Measurements from ENCODE around the gene TBX3.
"Not testable (repeated sequence)": the region's sequence is repeated elsewhere in the genome, so short reads cannot be mapped to it uniquely, and the experiment has no call there.

Gene TBX3

DNA sequence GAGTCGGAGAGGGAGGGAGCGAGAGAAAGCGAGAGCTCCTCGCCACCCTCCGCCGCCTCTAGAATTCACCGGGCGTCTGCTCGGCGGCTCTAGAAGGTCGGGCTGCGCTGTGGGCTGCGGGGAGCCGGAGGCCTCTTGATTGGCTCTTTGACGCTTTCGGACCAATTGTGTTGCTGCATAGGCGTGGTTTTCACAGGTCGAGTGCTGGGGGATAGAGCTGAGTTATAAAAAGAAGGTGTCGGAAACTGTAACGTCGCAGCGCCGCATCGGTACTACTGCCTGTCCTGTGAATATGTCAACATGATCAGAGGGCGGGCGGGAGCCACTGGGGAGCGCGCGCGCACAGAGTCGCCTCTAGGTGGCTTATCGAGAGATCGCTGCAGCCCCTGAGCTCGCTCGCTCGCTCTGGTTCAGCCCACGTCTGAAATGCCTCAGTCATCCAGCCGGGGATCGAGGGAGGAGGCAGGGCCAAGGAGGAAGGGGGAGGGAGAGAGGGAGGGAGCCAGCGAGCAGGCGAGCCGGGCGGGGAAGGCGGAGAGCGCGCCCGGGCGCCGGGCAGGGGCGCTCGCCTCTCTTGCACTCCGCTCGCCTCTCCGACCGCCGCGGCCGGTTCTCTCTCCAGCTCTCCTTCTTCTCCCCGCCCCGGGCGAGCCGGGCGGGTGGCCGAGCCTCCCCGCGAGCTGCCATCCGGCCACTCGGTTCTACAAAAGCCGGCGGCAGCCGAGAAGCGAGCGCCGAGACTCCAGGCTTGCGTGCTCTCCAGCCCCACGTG, at the start of gene TBX3:
TSS of gene TBX3 (minus strand) at position 78 of the 772 bp plus-strand sequence. CDS start 975 bp downstream, outside the sequence.
- Mint-ChIP-seq H3K36me3 (ENCODE audit: low read depth) (no peaks in the 10 kb centered on the region), H3K9me3 (no peaks in the 10 kb centered on the region), H3K27ac (peak within 1 kb of the TSS; percentile 73), H3K4me3 (peak within 1 kb of the TSS; percentile 73), H3K27me3 (ENCODE audit: low read depth) (peaks cover 94% of the 10 kb centered on the region), H3K4me1 (ENCODE audit: low read depth) (peaks cover 13% of the 10 kb centered on the region)
- peak; percentile 22 for DNase-seq (ENCODE audit: low spot score)

- Mint-ChIP-seq H3K4me3 (no peak overlapping the region), H3K36me3 (ENCODE audit: low read depth) (no peaks in the 10 kb centered on the region), H3K4me1 (ENCODE audit: low read depth) (no peaks in the 10 kb centered on the region), H3K27ac (no peak overlapping the region), H3K27me3 (ENCODE audit: low read depth) (peaks cover 26% of the 10 kb centered on the region), H3K9me3 (no peaks in the 10 kb centered on the region)
- no peak for DNase-seq (ENCODE audit: low spot score)
Measured at GRCh38 chr12:114732426-114733030, 48.6 kb upstream of the TBX3 start.

DNA sequence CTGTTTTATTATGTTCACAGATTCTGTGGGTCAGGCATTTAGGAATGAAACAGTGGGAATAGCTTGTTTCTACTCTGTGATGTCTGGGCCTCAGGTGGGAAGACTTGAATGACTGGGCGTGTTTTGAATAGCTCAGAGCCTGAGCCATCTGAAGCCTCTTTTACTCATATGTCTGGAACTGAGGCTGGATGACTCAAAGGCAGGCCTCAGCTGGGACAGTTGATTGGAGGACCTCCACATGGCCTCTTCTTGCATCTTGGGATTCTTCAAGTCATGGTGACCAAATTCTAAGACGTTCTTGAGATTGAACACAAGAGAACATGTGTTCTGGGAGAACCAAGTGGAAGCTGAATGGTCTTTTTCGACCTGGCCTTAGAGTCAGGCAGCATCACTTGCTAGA, 45.8 kb upstream of the TBX3 start:
- Mint-ChIP-seq H3K4me1 (ENCODE audit: low read depth) (no peaks in the 10 kb centered on the region), H3K27me3 (ENCODE audit: low read depth) (peaks cover 9% of the 10 kb centered on the region), H3K4me3 (no peak overlapping the region), H3K9me3 (no peaks in the 10 kb centered on the region), H3K27ac (no peak overlapping the region), H3K36me3 (ENCODE audit: low read depth) (no peaks in the 10 kb centered on the region)
- no peak for DNase-seq (ENCODE audit: low spot score)

DNA sequence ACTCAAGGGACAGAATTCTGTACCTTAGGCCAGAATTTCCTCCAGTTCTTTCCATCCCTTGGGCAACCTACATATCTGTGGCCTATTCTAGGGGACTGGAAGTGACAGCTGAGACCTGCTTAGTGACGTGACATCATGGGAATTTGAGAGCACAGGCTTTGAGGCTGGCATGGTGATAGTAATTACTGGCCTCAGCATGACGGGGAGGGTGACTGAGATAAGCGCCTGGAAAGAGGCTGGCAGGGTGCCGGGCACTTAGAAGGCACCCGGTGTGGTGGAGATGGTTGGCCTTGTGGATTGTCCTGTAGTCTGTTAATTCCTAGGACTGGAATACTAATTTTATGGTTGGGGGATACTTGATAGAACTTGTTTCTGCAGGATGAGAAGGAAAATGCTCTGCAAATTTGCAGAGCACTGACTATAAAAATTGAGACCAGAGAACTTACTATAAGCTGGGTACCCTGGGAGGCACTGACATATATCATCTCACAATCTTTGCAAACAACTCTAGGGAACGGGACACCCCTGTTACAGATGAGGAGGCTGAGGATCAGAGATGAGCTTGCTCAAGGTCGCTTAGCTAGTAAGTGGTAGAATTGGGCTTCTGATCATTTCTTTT, 42.2 kb upstream of the TBX3 start:
- H3K4me1 Mint-ChIP-seq (ENCODE audit: low read depth): no peaks in the 10 kb centered on the region
- no peaks in the 10 kb centered on the region for H3K9me3 Mint-ChIP-seq
- H3K27ac Mint-ChIP-seq: no peak overlapping the region
- no peak overlapping the region for H3K4me3 Mint-ChIP-seq
- DNase-seq (ENCODE audit: low spot score): no peak
- no peaks in the 10 kb centered on the region for H3K27me3 Mint-ChIP-seq (ENCODE audit: low read depth)
- H3K36me3 Mint-ChIP-seq (ENCODE audit: low read depth): no peaks in the 10 kb centered on the region

DNA sequence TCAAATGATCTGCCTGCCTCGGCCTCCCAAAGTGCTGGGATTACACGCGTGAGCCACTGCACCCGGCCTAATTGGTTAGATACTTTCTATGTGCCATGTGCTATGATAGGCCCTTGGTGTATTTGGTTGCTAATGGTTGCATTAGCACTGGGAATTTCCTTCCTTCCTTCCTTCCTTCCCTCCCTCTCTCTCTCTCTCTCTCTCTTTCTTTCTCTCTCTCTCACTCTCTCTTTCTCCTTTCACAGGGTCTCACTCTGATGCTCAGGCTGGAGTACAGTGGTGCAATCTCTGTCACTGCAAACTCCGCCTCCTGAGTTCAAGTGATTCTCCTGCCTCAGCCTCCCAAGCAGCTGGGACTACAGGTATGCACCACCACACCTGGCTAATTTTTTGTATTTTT, 38.2 kb upstream of the TBX3 start:
- H3K36me3 Mint-ChIP-seq (ENCODE audit: low read depth); DNase-seq (ENCODE audit: low spot score); H3K27ac Mint-ChIP-seq; H3K4me3 Mint-ChIP-seq; H3K27me3 Mint-ChIP-seq (ENCODE audit: low read depth); H3K4me1 Mint-ChIP-seq (ENCODE audit: low read depth); H3K9me3 Mint-ChIP-seq: not testable (repeated sequence)

DNA sequence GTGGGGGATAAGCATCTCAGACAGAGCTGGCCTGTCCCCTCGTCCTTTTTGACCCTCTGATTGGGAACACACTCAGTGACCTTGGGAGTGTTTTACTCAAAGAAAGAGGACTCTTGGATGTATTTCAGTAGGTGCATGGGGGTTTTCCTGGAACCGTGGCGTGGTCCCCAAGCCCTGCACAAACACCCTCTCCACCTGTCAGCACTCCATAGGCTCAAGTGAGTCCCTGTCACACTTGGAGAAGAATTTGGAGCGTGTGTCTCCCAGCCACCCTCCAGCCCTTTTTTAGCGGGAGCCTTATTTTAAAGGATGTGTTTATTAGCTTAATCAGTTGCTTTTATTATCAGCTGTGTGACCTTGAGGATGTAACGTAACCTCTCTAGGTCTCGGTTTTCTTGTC, 37.3 kb upstream of the TBX3 start:
- Mint-ChIP-seq H3K36me3 (ENCODE audit: low read depth) (no peaks in the 10 kb centered on the region), H3K4me3 (no peak overlapping the region), H3K9me3 (no peaks in the 10 kb centered on the region), H3K27me3 (ENCODE audit: low read depth) (no peaks in the 10 kb centered on the region), H3K27ac (no peak overlapping the region), H3K4me1 (ENCODE audit: low read depth) (no peaks in the 10 kb centered on the region)
- DNase-seq (ENCODE audit: low spot score): no peak

DNA sequence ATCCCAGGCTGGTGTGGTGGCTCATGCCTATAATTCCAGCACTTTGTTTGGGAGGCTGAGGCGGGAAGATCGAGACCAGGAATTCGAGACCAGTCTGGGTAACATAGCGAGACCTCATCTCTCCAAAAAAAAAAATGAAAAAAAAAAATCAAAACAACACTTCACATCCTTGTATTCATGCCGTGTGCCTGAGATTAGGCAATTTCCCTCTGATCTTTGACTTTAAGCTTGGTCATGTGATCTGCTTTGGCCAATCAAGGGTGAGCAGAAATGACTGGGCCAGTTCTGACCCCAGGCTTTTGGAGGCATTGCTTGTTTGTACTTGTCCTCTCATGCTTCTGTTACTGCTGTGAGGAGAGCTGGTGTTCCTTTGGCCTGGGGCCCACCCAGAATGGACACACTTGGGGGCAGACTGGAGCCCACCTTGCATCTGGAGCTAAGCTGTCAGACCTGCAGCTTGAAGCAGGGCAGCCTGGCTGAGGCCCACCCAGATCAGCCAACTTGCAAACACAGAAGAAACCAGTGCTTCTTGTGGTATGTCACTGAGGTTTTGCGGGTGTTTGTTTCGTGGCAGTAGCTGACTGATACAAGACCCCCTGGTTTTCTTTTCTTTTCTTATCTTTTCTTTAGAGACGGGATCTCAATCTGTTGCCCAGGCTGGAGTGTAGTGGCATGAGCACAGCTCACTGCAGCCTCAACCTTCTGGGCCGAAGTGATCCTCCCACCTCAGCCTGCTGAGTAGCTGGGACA, 29.7 kb upstream of the TBX3 start:
- H3K27ac Mint-ChIP-seq: no peak overlapping the region
- no peaks in the 10 kb centered on the region for H3K27me3 Mint-ChIP-seq (ENCODE audit: low read depth)
- H3K36me3 Mint-ChIP-seq (ENCODE audit: low read depth): no peaks in the 10 kb centered on the region
- no peak overlapping the region for H3K4me3 Mint-ChIP-seq
- no peak for DNase-seq (ENCODE audit: low spot score)
- peaks cover 7% of the 10 kb centered on the region for H3K9me3 Mint-ChIP-seq
- no peaks in the 10 kb centered on the region for H3K4me1 Mint-ChIP-seq (ENCODE audit: low read depth)

DNA sequence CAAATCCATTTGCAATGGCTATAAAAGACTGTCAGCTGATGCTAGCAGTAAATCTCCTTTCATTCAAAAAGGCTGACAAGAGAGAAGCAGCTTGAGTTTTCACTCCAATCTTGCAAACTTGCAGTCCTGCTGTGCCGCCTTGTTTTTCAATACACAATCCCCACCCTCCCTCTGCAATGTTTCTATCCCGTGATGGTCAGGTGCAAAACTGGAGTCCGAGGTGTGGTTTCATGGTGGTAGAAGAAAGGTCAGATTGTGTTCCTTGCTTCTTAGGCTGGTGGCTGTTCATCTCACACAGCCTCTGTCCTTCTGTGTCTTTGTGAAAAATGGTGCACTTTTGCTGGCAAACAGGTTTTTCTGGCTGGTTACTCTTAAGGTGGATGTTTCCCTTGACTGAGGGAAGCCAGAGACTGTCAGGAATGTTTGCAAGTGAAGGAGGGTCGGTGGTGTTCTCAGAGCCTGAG, 27.7 kb upstream of the TBX3 start:
- H3K9me3 Mint-ChIP-seq: peaks cover 7% of the 10 kb centered on the region
- no peaks in the 10 kb centered on the region for H3K36me3 Mint-ChIP-seq (ENCODE audit: low read depth)
- no peaks in the 10 kb centered on the region for H3K27me3 Mint-ChIP-seq (ENCODE audit: low read depth)
- no peaks in the 10 kb centered on the region for H3K4me1 Mint-ChIP-seq (ENCODE audit: low read depth)
- DNase-seq (ENCODE audit: low spot score): no peak
- H3K4me3 Mint-ChIP-seq: no peak overlapping the region
- H3K27ac Mint-ChIP-seq: no peak overlapping the region

GRCh38 chr12:114710151-114710550, 26.2 kb upstream of the TBX3 start:
- Mint-ChIP-seq H3K36me3 (ENCODE audit: low read depth) (no peaks in the 10 kb centered on the region), H3K9me3 (peaks cover 7% of the 10 kb centered on the region), H3K27me3 (ENCODE audit: low read depth) (no peaks in the 10 kb centered on the region), H3K4me1 (ENCODE audit: low read depth) (no peaks in the 10 kb centered on the region), H3K4me3 (no peak overlapping the region), H3K27ac (no peak overlapping the region)
- no peak for DNase-seq (ENCODE audit: low spot score)

DNA sequence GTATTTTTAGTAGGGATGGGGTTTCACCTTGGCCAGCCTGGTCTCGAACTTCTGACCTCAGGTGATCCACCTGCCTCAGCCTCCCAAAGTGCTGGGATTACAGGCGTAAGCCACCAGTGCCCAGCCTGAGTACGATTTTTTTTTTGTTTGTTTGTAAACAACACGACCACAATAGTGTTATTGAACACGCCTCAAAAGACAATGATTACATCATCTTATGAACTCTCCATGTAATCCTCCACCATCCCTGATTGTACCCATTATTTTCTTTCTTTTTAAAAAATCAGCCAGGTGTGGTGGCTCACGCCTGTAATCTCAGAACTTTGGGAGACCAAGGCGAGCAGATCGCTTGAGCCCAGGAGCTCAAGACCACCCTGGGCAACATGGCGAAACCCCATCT, 25.1 kb upstream of the TBX3 start:
- Mint-ChIP-seq H3K9me3 (peaks cover 4% of the 10 kb centered on the region), H3K36me3 (ENCODE audit: low read depth) (no peaks in the 10 kb centered on the region), H3K27ac (no peak overlapping the region), H3K4me3 (no peak overlapping the region), H3K27me3 (ENCODE audit: low read depth) (peaks cover 1% of the 10 kb centered on the region), H3K4me1 (ENCODE audit: low read depth) (no peaks in the 10 kb centered on the region)
- DNase-seq (ENCODE audit: low spot score): no peak

DNA sequence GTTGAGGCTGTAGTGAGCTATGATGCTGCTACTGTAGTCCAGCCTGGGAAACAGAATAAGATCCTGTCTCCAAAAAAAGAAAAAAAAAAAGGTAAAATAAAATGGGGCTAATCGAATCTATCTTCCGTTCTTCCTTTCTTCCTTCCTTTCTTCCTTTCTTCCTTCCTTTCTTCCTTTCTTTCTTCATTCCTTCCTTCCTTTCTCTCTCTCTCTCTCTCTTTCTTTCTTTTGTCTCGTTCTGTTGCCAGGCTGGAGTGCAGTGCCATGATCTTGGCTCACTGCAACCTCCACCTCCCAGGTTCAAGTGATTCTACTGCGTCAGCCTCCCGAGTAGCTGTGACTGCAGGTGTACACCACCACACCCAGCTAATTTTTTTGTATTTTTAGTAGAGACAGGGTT, 24.6 kb upstream of the TBX3 start:
- not testable (repeated sequence) for H3K36me3 Mint-ChIP-seq (ENCODE audit: low read depth); H3K27ac Mint-ChIP-seq; H3K4me1 Mint-ChIP-seq (ENCODE audit: low read depth); H3K27me3 Mint-ChIP-seq (ENCODE audit: low read depth); H3K9me3 Mint-ChIP-seq; H3K4me3 Mint-ChIP-seq; DNase-seq (ENCODE audit: low spot score)

DNA sequence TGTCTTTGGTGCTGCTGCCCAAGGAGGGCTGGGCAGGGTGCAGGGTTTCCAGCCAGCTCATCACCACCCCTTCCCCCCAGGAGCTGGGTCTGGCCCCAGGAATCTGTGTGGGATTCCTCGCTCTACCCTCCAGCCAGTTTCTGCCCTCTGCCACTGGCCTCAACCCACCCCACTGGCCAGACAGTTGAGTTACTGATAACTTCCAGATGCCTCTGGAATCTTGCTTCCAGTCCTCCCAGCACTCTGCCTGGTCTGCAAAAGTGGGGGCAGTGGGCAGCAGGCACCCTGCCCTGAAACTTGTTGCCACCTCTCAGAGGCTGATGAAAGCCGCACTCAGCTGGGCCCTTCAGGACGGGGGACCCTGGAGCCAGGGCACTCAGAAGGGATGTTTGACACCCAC, 20.1 kb upstream of the TBX3 start:
- Mint-ChIP-seq H3K27ac (no peak overlapping the region), H3K4me3 (no peak overlapping the region), H3K36me3 (ENCODE audit: low read depth) (no peaks in the 10 kb centered on the region), H3K9me3 (no peaks in the 10 kb centered on the region), H3K27me3 (ENCODE audit: low read depth) (peaks cover 42% of the 10 kb centered on the region), H3K4me1 (ENCODE audit: low read depth) (no peaks in the 10 kb centered on the region)
- DNase-seq (ENCODE audit: low spot score): no peak

GRCh38 chr12:114703060-114703493, 19.1 kb upstream of the TBX3 start:
- Mint-ChIP-seq H3K4me3 (no peak overlapping the region), H3K36me3 (ENCODE audit: low read depth) (no peaks in the 10 kb centered on the region), H3K27me3 (ENCODE audit: low read depth) (peaks cover 52% of the 10 kb centered on the region), H3K9me3 (no peaks in the 10 kb centered on the region), H3K27ac (no peak overlapping the region), H3K4me1 (ENCODE audit: low read depth) (no peaks in the 10 kb centered on the region)
- no peak for DNase-seq (ENCODE audit: low spot score)

GRCh38 chr12:114702462-114702861, 18.5 kb upstream of the TBX3 start:
- Mint-ChIP-seq H3K36me3 (ENCODE audit: low read depth) (no peaks in the 10 kb centered on the region), H3K4me3 (no peak overlapping the region), H3K27me3 (ENCODE audit: low read depth) (peaks cover 58% of the 10 kb centered on the region), H3K27ac (no peak overlapping the region), H3K9me3 (no peaks in the 10 kb centered on the region), H3K4me1 (ENCODE audit: low read depth) (no peaks in the 10 kb centered on the region)
- no peak for DNase-seq (ENCODE audit: low spot score)
